Endothelial cell of umbilical vein (primary cell): ENCODE data around the gene ZMPSTE24.

Experiments
- EZH2 ChIP-seq: IDR thresholded peaks from 2 replicates; pipeline ENCODE4 v1.6.1; 2012; ENCODE audit warnings: borderline replicate concordance, low read depth, mild to moderate bottlenecking, moderate library complexity, low read length, inconsistent platforms; ENCODE audit not compliant: severe bottlenecking
- FOS ChIP-seq: IDR thresholded peaks from 2 replicates; pipeline ENCODE4 v1.6.1; 2011; ENCODE audit warnings: mild to moderate bottlenecking, low read length, moderate library complexity, borderline replicate concordance; ENCODE audit not compliant: insufficient read depth
- GATA2 ChIP-seq: IDR thresholded peaks from 2 replicates; pipeline ENCODE4 v1.7.0; 2011; ENCODE audit warnings: low read depth, mild to moderate bottlenecking, moderate library complexity, mixed read lengths, low read length; ENCODE audit not compliant: insufficient read length, insufficient read depth
- JUN ChIP-seq: IDR thresholded peaks from 2 replicates; pipeline ENCODE4 v1.6.1; 2011; ENCODE audit warnings: borderline replicate concordance, low read depth; ENCODE audit not compliant: insufficient read length, insufficient read depth
- MYC ChIP-seq: IDR thresholded peaks from one replicate; pipeline ENCODE4 v1.6.1; 2011; ENCODE audit warnings: mild to moderate bottlenecking, low read depth, low read length
- POLR2A ChIP-seq: IDR thresholded peaks from 2 replicates; pipeline ENCODE4 v1.6.1; 2012; ENCODE audit warnings: low read depth, mild to moderate bottlenecking, control low read depth, low read length
- POLR2AphosphoS5 ChIP-seq: IDR thresholded peaks from 2 replicates; pipeline ENCODE4 v1.6.1; 2012; ENCODE audit warnings: low read depth, mild to moderate bottlenecking, control low read depth, low read length, moderate library complexity; ENCODE audit not compliant: insufficient read depth
- TF ChIP-seq, protein P1 (sequence below), 2 donors: IDR thresholded peaks; 1 replicate in 1 of 2; 2 replicates in 1 of 2; pipeline ENCODE4 v1.5.1; 2011; ENCODE audit warnings: low read length in 2 of 2, mild to moderate bottlenecking in 2 of 2, moderate library complexity in 2 of 2, control low read depth in 1 of 2, inconsistent platforms in 1 of 2, low read depth in 1 of 2; ENCODE audit not compliant: insufficient read depth in 1 of 2; ENCODE audit errors: extremely low read depth in 1 of 2
- TF ChIP-seq, protein P2 (sequence below): IDR thresholded peaks from 2 replicates; pipeline ENCODE4 v1.6.1; 2011; ENCODE audit not compliant: insufficient read depth, insufficient read length

DNA sequence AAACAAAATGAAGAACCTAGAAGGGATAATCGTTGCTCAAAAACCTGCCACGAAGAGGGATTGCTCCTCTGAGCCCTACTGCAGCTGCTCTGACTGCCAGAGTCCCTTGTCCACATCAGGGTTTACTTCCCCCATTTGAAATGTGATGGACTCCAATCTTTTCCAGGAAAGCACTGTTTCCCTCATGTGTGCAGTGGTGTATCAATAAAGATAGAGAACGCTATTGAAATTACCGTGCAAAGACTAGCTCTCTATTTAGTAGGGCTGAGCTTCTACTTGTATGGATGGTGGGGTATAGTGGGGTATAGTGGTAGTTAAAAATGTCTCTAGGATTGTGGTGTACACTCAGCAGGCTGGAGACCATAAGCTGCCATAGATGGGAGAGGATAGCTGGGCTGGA is 6.6 kb upstream of the ZMPSTE24 start:
- TF ChIP-seq, protein P1, sequence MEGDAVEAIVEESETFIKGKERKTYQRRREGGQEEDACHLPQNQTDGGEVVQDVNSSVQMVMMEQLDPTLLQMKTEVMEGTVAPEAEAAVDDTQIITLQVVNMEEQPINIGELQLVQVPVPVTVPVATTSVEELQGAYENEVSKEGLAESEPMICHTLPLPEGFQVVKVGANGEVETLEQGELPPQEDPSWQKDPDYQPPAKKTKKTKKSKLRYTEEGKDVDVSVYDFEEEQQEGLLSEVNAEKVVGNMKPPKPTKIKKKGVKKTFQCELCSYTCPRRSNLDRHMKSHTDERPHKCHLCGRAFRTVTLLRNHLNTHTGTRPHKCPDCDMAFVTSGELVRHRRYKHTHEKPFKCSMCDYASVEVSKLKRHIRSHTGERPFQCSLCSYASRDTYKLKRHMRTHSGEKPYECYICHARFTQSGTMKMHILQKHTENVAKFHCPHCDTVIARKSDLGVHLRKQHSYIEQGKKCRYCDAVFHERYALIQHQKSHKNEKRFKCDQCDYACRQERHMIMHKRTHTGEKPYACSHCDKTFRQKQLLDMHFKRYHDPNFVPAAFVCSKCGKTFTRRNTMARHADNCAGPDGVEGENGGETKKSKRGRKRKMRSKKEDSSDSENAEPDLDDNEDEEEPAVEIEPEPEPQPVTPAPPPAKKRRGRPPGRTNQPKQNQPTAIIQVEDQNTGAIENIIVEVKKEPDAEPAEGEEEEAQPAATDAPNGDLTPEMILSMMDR (IDR thresholded peaks at IDR 0.05; ENCODE audit: extremely low read depth in 1 of 2, insufficient read depth in 1 of 2, low read depth in 1 of 2, low read length in 2 of 2) = no peak
- TF ChIP-seq, protein P2, sequence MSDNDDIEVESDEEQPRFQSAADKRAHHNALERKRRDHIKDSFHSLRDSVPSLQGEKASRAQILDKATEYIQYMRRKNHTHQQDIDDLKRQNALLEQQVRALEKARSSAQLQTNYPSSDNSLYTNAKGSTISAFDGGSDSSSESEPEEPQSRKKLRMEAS = no peak
- no peak for TF ChIP-seq EZH2
- TF ChIP-seq POLR2A = no peak
- no peak for TF ChIP-seq FOS
- no peak for TF ChIP-seq POLR2AphosphoS5
- TF ChIP-seq GATA2 = no peak
- TF ChIP-seq MYC = no peak
- no peak for TF ChIP-seq JUN
